ENCODE measurements around the gene KLHDC8A. TPM values are rescaled to one million over a fixed set of nuclear protein-coding genes. Genes with fewer than 3 reads are reported as not detected.

KLHDC8A gene
- total RNA-seq, 1 experiment from 2014 or later = 0.49 TPM

GRCh38 chr1:205339717-205340116 lies 17.0 kb downstream of the KLHDC8A start:
- Histone ChIP-seq H3K79me2 (ENCODE audit: insufficient read depth, low read length) (no peaks in the 10 kb centered on the region), H3K9me2 (ENCODE audit: insufficient read depth) (no peaks in the 10 kb centered on the region), H3K4me2 (ENCODE audit: low read length) (no peak overlapping the region), H3K4me1 (ENCODE audit: control insufficient read depth in 1 of 2, insufficient read depth in 2 of 2, low read length in 2 of 2) (peaks cover 4 to 13% of the 10 kb centered on the region in 2 experiments; a peak in 3 of 4 replicates), H3K36me3 (ENCODE audit: control insufficient read depth in 1 of 2, insufficient read depth in 2 of 2, low read length in 2 of 2) (no peaks in the 10 kb centered on the region), H3K9ac (ENCODE audit: low read length) (no peak overlapping the region), H4K20me1 (ENCODE audit: insufficient read depth) (no peaks in the 10 kb centered on the region), H2AFZ (ENCODE audit: low read depth, low read length, poor library complexity, severe bottlenecking) (no peak overlapping the region), H3K27ac (ENCODE audit: low read depth, low read length) (no peak overlapping the region), H3K4me3 (replicated peaks in 1 of 2; ENCODE audit: low read depth in 1 of 2, low read length in 2 of 2) (no peak overlapping the region), H3K27me3 (ENCODE audit: insufficient read depth, low read length) (no peaks in the 10 kb centered on the region), H3K9me3 (ENCODE audit: control insufficient read depth in 1 of 2, insufficient read depth in 1 of 2, low read depth in 1 of 2, low read length in 2 of 2) (no peaks in the 10 kb centered on the region)
- DNase-seq (ENCODE audit: low read depth, low spot score) (no peak), ATAC-seq (no peak)
- RAD21 ChIA-PET (ENCODE audit: low non-redundant PET in 1 of 2, low total read pairs in 2 of 2, uncharacterized antibody in 2 of 2, unreplicated experiment in 2 of 2) = interaction anchor here in 1 of 2 experiments (0.6 kb wide), 1 partner anchor 35 kb away, joined by 4 read pairs; no protein-coding TSS in a partner anchor
- intact Hi-C loops (cut with micrococcal nuclease) = loop anchor here (5.0 kb wide), 1 partner anchor 148 kb away; no protein-coding TSS in a partner anchor
- POLR2A ChIA-PET = no interaction called here
- no TSS peak for BruUV-seq (replicated peaks)
- TF ChIP-seq TCF7L2 (IDR thresholded peaks at IDR 0.05; ENCODE audit: borderline replicate concordance, extremely low read depth, insufficient read depth, insufficient read length) (no peak), POLR2AphosphoS5 (IDR thresholded peaks at IDR 0.05; ENCODE audit: low read depth, low read length) (no peak), SP1 (IDR thresholded peaks at IDR 0.05; ENCODE audit: low read depth) (no peak), EZH2phosphoT487 (IDR thresholded peaks at IDR 0.05; ENCODE audit: borderline replicate concordance) (no peak), ZFX (IDR thresholded peaks at IDR 0.05) (no peak), EGR1 (IDR thresholded peaks at IDR 0.05; ENCODE audit: low read depth) (no peak), SIN3A (IDR thresholded peaks at IDR 0.05; ENCODE audit: low read depth) (no peak), YY1 (IDR thresholded peaks at IDR 0.05; ENCODE audit: extremely low read depth, insufficient replicate concordance, low read depth, low read length) (no peak), CEBPB (IDR thresholded peaks at IDR 0.05; ENCODE audit: low read depth) (no peak), EZH2 (IDR thresholded peaks at IDR 0.05) (no peak), CBX3 (IDR thresholded peaks at IDR 0.05; ENCODE audit: low read depth) (no peak), ZBTB33 (IDR thresholded peaks at IDR 0.05; ENCODE audit: extremely low read depth, insufficient replicate concordance, low read length) (no peak), POLR2A (IDR thresholded peaks at IDR 0.05; ENCODE audit: borderline replicate concordance, extremely low read depth, insufficient read depth, insufficient read length) (no peak), JUND (IDR thresholded peaks at IDR 0.05) (no peak), ZNF274 (IDR thresholded peaks at IDR 0.05; ENCODE audit: low read depth, low read length) (no peak)
- TF ChIP-seq, protein P1, sequence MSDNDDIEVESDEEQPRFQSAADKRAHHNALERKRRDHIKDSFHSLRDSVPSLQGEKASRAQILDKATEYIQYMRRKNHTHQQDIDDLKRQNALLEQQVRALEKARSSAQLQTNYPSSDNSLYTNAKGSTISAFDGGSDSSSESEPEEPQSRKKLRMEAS (IDR thresholded peaks at IDR 0.05) = no peak
- TF ChIP-seq, protein P2, sequence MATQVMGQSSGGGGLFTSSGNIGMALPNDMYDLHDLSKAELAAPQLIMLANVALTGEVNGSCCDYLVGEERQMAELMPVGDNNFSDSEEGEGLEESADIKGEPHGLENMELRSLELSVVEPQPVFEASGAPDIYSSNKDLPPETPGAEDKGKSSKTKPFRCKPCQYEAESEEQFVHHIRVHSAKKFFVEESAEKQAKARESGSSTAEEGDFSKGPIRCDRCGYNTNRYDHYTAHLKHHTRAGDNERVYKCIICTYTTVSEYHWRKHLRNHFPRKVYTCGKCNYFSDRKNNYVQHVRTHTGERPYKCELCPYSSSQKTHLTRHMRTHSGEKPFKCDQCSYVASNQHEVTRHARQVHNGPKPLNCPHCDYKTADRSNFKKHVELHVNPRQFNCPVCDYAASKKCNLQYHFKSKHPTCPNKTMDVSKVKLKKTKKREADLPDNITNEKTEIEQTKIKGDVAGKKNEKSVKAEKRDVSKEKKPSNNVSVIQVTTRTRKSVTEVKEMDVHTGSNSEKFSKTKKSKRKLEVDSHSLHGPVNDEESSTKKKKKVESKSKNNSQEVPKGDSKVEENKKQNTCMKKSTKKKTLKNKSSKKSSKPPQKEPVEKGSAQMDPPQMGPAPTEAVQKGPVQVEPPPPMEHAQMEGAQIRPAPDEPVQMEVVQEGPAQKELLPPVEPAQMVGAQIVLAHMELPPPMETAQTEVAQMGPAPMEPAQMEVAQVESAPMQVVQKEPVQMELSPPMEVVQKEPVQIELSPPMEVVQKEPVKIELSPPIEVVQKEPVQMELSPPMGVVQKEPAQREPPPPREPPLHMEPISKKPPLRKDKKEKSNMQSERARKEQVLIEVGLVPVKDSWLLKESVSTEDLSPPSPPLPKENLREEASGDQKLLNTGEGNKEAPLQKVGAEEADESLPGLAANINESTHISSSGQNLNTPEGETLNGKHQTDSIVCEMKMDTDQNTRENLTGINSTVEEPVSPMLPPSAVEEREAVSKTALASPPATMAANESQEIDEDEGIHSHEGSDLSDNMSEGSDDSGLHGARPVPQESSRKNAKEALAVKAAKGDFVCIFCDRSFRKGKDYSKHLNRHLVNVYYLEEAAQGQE (IDR thresholded peaks at IDR 0.05; ENCODE audit: low read depth) = no peak
- CTCF ChIA-PET = interaction anchor here (1.5 to 1.6 kb wide), 2 partner anchors 66 to 185 kb away, joined by 3 to 5 read pairs; no protein-coding TSS in a partner anchor
